Right atrium auricular region (tissue), 2 donors: ENCODE data around the gene CCDC159. TPM values are rescaled to one million over a fixed set of nuclear protein-coding genes. Genes with fewer than 3 reads are reported as not detected.
"Not testable (repeated sequence)": the region's sequence is repeated elsewhere in the genome, so short reads cannot be mapped to it uniquely, and the experiment has no call there.

Experiments used
- DNase-seq: peaks from one replicate; pipeline ENCODE4 v3.0.0-alpha.2; 2019; ENCODE audit warnings: low spot score
- H3K27ac ChIP-seq, 2 donors: fragments of 200-600 bp; sonication (generic); 1 replicate in 1 of 2; 2 replicates in 1 of 2; pipeline ENCODE4 v1.5.1; 2016 to 2019
- H3K27me3 ChIP-seq, 2 donors: fragments of 200-600 bp; sonication (generic); one replicate each; pipeline versions ENCODE4 v1.5.1 to v1.6.0; 2017 to 2019
- H3K36me3 ChIP-seq: fragments of 200-600 bp; sonication (generic); one replicate; pipeline ENCODE4 v1.5.1; 2016
- H3K4me1 ChIP-seq, 2 donors: fragments of 200-600 bp; sonication (generic); one replicate each; pipeline versions ENCODE4 v1.5.1 to v1.6.0; 2017 to 2019
- H3K4me3 ChIP-seq, 2 donors: fragments of 200-600 bp; sonication (generic); 1 replicate in 1 of 2; 2 replicates in 1 of 2; pipeline ENCODE4 v1.5.1; 2017 to 2019; ENCODE audit warnings: mild to moderate bottlenecking in 1 of 2, moderate library complexity in 1 of 2
- H3K9me3 ChIP-seq, 2 donors: fragments of 200-600 bp; sonication (generic); one replicate each; pipeline ENCODE4 v1.5.1; 2019
- total RNA-seq, 2 donors: library from RNA; depleted of rRNA; stranded (reverse); fragments of >200 nt; gene quantifications; one replicate each; pipeline ENCODE4 v1.1.0, GENCODE V29; 2016
- TF ChIP-seq, protein P1 (sequence below), 2 donors: fragments of 200-600 bp; sonication (generic); IDR thresholded peaks; one replicate each; pipeline ENCODE4 v1.5.1; 2019; ENCODE audit warnings: antibody characterized with exemption in 2 of 2

Gene CCDC159
- total RNA-seq, 2 donors from 2014 or later: 12.1 to 18.8 TPM

DNA sequence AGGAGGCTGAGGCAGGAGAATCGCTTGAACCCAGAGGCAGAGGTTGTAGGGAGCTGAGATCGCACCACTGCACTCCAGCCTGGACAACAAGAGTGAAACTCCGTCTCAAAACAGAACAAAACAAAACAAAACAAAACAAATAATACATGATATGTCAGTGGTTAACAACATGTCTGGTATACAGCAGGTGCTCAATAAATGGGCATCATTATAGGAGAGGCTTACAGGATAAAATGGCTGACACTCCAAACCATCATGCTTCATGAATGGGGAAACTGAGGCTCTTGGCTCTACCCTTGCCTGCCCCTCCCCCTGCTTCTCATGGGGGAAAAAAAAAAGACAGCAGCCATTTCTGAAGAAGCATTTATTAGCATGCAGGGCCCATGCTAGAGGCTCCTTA is 3.9 kb upstream of the CCDC159 start:
- Histone ChIP-seq H3K4me3 (no peak overlapping the region), H3K27ac (no peak overlapping the region), H3K27me3 (no peaks in the 10 kb centered on the region), H3K4me1 (peaks cover 0 to 44% of the 10 kb centered on the region in 2 donors), H3K9me3 (no peaks in the 10 kb centered on the region), H3K36me3 (no peaks in the 10 kb centered on the region)
- TF ChIP-seq, protein P1, sequence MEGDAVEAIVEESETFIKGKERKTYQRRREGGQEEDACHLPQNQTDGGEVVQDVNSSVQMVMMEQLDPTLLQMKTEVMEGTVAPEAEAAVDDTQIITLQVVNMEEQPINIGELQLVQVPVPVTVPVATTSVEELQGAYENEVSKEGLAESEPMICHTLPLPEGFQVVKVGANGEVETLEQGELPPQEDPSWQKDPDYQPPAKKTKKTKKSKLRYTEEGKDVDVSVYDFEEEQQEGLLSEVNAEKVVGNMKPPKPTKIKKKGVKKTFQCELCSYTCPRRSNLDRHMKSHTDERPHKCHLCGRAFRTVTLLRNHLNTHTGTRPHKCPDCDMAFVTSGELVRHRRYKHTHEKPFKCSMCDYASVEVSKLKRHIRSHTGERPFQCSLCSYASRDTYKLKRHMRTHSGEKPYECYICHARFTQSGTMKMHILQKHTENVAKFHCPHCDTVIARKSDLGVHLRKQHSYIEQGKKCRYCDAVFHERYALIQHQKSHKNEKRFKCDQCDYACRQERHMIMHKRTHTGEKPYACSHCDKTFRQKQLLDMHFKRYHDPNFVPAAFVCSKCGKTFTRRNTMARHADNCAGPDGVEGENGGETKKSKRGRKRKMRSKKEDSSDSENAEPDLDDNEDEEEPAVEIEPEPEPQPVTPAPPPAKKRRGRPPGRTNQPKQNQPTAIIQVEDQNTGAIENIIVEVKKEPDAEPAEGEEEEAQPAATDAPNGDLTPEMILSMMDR (IDR thresholded peaks at IDR 0.05): no peak
- no peak for DNase-seq

DNA sequence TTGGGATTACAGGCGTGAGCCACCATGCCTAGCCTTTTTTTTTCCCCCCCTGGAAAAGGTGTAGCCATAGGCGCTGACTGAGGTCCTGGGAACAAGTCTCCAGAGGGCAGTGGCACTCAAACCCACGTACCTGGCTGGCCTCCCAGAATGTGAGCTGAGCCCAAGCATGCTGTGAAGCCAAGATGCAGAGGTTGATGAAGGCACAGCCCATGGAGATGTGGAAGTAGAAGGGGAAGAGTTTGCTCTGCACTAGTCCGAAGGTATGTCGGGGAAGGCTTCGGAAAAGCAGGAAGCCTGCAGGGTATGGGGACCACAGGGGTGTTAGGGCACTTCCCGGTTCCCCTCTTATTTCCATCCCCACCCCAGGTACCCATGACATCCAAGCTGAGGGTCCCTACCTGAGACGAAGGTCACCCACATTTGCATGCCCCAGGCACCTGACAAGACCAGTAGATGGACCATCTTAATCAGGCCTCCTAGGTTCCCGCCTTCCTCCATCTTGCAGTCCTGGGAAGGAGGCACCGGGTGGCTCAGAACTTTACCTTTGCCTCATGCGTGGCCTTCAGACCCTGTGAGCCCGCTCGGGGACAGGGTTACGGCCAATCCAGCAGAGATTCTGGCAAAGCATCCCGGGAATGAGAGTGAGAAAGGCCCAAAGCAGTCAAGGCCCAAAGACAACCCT is 1.1 kb upstream of the CCDC159 start:
- H3K36me3 ChIP-seq: no peaks in the 10 kb centered on the region
- H3K9me3 ChIP-seq: no peaks in the 10 kb centered on the region
- peaks cover 0 to 26% of the 10 kb centered on the region in 2 donors for H3K4me1 ChIP-seq
- peak overlapping the region; percentile 67 to 73 for H3K4me3 ChIP-seq
- no peak for DNase-seq
- H3K27ac ChIP-seq: peak overlapping the region; percentile 80 to 86
- no peaks in the 10 kb centered on the region for H3K27me3 ChIP-seq
- TF ChIP-seq, protein P1 (IDR thresholded peaks at IDR 0.05): no peak

DNA sequence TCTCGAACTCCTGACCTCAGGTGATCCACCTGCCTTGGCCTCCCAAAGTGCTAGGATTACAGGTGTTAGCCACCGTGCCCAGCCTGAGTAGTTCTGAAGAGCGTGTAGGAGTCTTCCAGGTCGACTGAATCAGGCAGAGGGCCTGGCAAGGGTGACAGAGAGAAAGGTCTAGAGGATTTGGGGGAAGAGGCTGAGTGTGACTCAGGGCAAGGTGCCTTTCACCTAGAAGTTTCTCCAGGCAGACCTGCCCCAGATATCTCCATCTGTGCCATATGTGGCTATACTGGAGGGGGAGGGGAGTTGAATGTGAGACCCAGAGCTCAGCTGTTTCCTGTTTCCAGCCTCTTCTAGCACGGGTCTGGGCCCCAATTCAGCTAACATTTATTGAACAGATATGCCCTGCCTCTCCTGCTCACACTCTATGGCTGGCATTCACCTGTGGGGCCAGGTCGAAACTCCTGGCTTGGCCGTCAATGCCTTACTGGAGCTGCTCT is 1.3 kb downstream of the CCDC159 start:
- H3K36me3 ChIP-seq: no peaks in the 10 kb centered on the region
- peaks cover 0 to 26% of the 10 kb centered on the region in 2 donors for H3K4me1 ChIP-seq
- no peaks in the 10 kb centered on the region for H3K27me3 ChIP-seq
- no peak overlapping the region for H3K4me3 ChIP-seq
- H3K27ac ChIP-seq: no peak overlapping the region
- TF ChIP-seq, protein P1 (IDR thresholded peaks at IDR 0.05): no peak
- no peak for DNase-seq
- no peaks in the 10 kb centered on the region for H3K9me3 ChIP-seq

DNA sequence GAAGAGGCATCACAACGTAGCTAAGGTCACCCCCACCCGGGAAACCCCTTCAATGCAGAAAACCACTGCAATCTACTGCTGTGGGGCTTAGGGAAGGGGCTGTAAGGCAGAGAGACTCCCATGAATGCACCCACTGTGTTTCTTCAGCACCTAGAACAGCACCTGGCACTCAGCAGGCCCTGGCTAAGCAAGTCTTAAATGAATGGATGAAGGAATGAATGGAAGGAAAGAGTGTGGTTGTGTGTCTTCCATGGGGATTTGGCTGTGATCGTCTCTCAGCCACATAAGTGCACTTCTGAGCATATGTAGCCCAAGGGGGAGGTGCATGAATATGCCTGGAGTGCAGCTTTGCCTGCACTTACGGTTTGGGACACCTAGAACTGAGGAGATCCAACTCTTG is 2.9 kb downstream of the CCDC159 start:
- DNase-seq: no peak
- TF ChIP-seq, protein P1 (IDR thresholded peaks at IDR 0.05): no peak
- peaks cover 0 to 23% of the 10 kb centered on the region in 2 donors for H3K4me1 ChIP-seq

DNA sequence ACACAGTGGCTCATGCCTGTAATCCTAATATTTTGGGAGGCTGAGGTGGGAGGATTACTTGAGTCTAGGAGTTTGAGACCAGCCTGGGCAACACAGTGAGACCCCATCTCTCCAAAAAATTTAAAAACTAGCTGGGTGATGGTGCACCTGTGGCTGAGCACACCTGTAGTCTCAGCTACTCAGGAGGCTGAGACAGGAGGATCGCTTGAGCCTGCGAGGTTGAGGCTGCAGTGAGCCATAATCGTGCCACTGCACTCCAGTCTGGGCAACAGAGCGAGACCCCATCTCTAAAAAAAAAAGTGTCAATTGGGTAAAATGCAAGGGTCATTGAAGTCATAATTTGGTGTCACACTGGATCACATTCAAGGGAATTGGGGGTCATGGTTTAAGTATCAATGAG is 7.8 kb downstream of the CCDC159 start:
- H3K9me3 ChIP-seq, H3K36me3 ChIP-seq, H3K4me3 ChIP-seq, H3K27me3 ChIP-seq, H3K27ac ChIP-seq, DNase-seq: not testable (repeated sequence)
- H3K4me1 ChIP-seq: peaks cover 0 to 16% of the 10 kb centered on the region in 2 donors

More for the DNA sequence above, 2.9 kb downstream of the CCDC159 start:
- Histone ChIP-seq H3K27me3 (no peaks in the 10 kb centered on the region), H3K4me3 (no peak overlapping the region), H3K27ac (no peak overlapping the region), H3K9me3 (no peaks in the 10 kb centered on the region), H3K36me3 (no peaks in the 10 kb centered on the region)

DNA sequence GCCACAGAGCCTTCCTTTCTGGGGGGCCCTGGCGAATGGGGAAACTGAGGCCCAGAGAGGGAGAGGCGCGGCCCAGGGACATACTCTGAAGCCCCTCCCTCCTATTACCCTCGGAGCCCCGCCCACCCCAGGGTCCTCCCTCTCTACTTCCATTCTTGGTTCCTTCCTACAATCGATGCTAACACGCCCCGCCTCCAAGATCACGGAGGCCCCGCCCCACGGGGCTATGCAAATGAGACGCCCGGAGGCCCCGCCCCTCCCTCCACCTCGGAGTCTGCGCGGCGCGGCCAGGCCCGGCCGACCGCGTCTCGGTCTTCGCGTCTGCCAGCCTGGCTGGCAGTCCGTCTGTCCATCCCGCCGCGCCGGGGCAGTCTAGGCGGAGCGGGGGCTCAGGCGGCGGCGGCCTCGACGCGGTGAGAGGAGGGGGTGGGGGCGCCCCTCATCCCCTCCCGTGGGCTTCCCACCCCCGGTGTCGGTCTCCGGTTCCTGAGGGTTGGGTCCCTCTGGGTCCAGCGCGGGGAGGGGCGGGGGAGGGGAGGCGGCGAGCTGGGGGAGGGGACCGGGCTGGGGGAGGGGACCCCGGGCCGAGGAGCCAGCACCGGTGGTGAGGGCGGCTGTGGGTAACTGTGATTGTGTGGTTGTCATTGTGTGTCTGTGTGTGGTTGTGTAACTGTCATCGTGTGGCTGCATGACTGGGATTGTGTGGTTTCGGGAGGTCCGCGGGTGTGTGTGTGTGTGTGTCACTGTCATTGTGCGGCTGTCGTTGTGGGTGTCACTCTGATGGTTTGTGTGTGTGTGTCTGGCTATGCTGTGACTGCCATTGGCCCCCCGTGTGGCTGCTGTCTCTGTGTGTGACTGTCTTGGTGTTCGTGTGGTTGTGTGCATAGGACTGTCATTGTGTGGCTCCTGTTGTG is 9.1 kb downstream of the CCDC159 start, which contains the start of gene PLPPR2:
Gene PLPPR2 (plus strand): TSS at position 273 of the 914 bp plus-strand sequence. CDS start 2,242 bp downstream, outside the sequence.
- Histone ChIP-seq H3K27ac (peak within 1 kb of the TSS; percentile 67 to 82), H3K27me3 (no peaks in the 10 kb centered on the region), H3K9me3 (no peaks in the 10 kb centered on the region), H3K4me1 (peaks cover 0 to 16% of the 10 kb centered on the region in 2 donors), H3K4me3 (peak within 1 kb of the TSS; percentile 74 to 76), H3K36me3 (no peaks in the 10 kb centered on the region)
- TF ChIP-seq, protein P1 (IDR thresholded peaks at IDR 0.05): no peak
- DNase-seq: peak; percentile 96
